Activated T-cell treated with anti-CD3 and anti-CD28 coated beads for 1 hour (primary cell): ENCODE data around the gene PSTK.

Experiments used
- DNase-seq: peaks from one replicate; pipeline ENCODE4 v3.0.0-alpha.2; 2020; ENCODE audit warnings: low read depth

The PSTK gene

GRCh38 chr10:123019941-123020703 lies 39.9 kb downstream of the PSTK start:
- DNase-seq = no peak

GRCh38 chr10:123021517-123021916 lies 41.3 kb downstream of the PSTK start:
- DNase-seq = no peak

- DNase-seq = no peak
These were observed 44.3 kb downstream of the PSTK start for GRCh38 chr10:123024540-123024939.

GRCh38 chr10:123026302-123026701 lies 46.1 kb downstream of the PSTK start:
- DNase-seq = no peak

- no peak for DNase-seq
These were observed 47.7 kb downstream of the PSTK start for GRCh38 chr10:123027861-123028260.

GRCh38 chr10:123031124-123031523 lies 50.9 kb downstream of the PSTK start:
- no peak for DNase-seq

GRCh38 chr10:123034332-123034731 lies 54.1 kb downstream of the PSTK start:
- DNase-seq = no peak

GRCh38 chr10:123035467-123036086 lies 55.4 kb downstream of the PSTK start:
- DNase-seq = no peak

- DNase-seq = no peak
These were observed 58.8 kb downstream of the PSTK start for GRCh38 chr10:123038782-123039631.

- DNase-seq = no peak
These were observed 59.4 kb downstream of the PSTK start for GRCh38 chr10:123039632-123039930.
